RPMI8226 (cell line): Measurements from ENCODE around the gene CCDC187.

Source experiments
- DNase-seq: peaks from one replicate; pipeline ENCODE4 v3.0.0-alpha.2; 2015

CCDC187 gene

DNA sequence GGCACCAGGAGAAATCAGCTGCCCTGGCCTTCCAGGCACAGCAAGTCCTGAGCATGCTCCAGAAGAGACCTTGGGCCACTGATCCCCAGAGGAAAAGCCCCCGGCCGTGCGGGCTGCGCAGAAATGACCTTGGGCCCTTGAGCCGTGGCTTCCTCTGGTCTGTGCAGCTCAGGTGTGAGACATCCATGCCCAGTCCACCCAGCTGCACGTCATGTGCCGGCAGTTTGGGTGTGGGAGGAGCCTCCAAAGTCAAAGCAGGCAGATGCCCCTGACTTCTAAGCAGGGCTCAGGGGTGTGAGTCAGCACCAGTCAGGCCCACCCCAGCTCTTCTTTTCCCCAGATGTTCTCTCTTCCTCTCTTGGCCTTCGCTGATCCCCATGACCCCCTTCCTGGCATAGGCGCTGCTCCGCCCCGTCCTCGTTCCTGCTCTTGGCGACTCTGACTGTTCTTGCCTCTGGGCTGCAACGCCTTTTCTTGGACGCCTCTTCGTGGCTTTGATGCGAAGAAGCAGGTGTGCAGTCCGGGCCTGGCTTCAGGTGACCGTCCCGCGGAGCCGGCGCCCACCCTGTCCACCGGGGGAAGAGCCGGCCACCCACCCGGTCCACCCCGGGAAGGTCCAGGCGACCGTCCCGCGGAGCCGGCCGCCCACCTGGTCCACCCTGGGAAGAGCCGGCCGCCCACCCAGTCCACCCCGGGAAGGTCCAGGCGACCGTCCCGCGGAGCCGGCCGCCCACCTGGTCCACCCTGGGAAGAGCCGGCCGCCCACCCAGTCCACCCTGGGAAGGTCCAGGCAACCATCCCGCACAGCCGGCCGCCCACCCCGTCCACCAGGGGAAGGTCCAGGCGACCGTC lies 52.4 kb downstream of the CCDC187 start:
- DNase-seq: peak; percentile 80

DNA sequence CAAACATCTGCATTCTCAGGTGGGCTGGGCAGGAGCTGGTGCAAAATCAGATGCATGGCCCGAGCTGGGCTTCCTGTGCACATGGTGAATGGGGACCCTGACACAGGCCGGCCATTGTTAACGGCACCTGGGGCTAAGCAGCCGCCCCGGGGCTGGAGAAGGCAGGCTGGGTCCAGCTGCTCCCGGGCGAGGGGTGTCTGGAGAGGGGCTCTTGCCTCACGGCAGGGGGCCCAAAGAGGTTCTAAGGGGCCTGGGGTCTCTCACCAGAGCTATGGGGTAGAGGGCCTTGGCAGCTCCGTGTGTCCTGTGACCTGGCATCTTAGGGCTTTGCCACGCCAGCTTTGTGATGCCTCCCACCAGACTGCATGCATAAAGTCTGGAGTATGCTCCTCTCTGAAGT lies 53.2 kb downstream of the CCDC187 start:
- no peak for DNase-seq

DNA sequence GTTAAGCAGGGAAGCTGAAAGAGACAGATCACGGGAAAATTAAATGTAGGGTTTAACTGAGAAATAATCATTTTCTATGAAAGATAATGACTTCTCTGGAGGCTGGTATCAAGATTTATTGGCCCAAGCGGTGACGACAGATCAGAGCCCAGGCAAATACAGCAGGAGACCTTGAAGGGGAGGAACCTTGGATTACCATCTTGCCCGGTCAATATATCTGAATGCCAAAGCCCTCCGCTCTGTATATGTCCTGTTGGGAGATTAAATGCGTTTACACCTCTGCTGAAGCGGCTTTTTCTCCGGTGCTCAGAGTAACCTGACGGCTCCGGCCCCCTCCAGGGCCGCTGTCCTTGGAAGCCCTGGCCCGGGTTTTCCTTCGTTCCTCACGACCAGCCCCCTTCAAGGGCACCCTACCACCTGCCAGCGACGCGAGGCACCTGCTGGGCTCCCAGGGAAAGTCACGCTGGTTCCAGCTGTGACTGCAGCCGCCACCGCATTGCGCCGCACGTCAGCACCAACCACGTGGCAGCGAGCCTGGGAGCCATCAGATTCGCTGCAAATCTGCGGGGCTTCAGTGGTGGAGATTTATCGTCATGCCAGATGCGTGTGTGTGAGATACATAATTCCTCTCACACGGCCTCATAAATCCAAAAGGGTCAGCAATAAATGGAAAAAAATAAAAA lies 53.9 kb downstream of the CCDC187 start:
- no peak for DNase-seq

DNA sequence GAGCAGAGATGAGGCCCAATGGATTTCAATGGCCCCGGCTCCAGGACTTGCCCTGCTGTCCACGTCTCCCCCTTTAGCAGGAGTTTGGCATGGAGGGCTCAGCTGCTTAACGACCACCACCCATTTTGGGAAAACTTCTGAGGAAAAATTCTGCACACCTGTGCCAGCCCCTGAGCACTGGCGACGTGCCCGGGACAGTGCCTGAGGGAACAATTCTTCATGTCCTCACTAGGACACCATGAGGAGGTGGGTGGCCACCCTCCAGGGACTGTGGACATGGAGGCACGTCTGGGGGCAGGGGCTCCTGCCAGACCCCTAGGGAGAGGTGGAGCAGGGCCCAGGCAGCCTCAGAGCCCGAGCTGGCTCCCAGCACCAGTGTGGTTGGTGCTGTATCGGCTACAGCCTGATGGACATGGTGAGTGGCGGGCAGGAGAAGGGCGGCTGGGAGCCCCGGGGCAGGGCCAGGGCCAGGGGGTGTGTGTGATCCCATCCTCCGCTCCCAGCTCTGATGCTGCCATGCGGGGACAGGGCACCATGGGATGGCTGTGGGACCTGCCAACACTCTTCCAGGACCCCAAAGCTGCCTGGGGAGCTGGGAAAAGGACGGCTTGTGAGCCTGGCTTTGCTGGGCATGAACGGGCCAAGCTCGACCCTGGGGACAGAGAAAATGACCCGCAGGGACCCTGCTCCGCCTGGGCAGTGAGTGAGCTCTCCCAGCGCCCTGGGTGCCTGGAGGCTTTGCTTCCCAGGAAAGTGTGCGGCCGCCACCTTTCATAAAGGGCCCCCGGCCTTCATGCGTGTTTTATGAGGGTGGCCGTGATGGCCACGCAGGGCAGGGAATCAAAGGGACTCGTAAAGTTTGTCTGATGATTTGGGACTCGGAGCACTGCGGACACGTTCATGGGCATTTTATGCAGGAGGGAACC lies 54.7 kb downstream of the CCDC187 start:
- no peak for DNase-seq

DNA sequence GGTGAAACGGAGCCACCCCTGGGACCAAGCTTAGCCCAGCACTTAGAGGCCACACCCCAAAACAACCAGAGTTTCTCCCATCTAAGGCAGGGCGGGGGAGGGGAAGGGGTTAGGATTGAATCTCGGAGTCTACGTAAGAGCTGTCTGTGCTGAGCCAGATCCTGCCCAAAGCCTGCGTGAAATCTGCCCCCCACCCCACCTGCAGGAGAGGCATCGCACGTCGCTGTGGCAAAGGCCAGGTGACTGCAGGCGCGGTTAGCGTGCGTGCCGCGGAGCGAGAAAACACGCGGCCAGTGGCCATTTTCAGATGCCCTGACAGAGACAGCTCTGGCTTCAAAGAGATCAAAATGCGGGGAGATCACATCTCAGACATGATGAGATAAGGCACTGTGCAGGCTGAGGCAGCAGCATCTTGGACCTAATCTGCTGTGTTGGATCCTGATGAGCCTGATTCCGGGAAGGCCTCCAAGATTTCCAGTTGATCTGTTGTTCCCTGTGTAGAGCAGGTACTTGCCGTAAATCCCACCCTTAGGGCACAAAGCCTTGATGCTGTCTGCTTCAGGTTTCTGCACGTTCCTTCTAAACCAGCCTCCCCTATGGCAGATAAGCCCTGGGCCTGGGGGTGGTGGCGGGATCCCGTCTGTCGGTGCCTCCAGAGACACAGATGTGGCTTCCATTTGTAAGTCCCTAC lies 55.8 kb downstream of the CCDC187 start:
- DNase-seq: peak; percentile 2

DNA sequence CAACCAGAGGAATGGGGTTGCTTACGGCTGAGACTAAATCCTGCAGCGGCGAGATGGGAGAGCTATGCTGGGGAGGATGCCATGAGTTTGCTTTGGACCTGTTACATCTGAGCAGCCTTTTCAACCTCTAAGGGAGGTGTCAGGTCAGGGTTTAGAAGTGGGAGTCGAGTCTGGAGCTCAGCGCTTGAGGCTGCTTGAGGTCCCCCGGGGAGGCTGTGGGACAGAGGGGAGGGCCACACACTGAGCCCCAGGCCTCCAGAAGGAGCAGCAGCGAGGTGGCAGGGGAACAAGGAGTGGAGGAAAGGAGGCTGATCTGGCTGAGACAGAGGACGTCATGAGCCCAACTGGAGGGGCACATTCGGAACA lies 56.4 kb downstream of the CCDC187 start:
- peak; percentile 2 for DNase-seq

DNA sequence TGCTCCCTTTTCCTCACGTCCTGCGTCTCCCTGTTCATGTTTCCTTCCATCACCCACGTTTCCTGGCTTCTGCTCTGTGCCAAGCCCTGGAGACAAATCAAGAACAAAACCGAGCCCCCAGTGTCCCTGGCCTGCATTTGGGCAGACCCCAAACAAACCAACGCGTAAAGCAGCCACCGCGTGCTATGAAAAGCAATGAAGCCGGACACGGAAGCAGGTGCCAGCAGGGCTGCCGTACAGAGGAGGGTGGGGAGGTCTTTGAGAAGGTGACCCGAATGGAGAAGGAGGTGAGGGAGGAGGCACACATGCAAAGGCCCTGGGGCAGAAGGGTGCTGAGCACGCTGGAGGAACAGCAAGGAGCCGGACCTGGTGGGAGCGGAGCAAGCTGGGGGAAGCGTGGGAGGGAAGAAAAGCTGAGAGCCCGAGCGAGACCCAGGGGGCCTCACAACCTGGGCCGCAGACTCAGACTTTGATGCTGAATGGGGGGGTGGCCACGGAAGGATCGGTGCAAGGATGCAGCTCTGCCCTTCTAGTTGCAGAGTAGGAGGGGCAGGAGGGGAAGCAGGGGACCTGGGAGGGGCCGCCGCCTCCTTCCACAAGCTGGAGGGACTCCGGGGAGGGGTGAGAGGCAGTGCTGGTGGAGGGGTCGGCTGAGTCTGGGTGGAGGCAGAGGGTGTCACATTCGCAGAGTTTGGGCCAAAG lies 56.9 kb downstream of the CCDC187 start:
- DNase-seq: peak; percentile 2

DNA sequence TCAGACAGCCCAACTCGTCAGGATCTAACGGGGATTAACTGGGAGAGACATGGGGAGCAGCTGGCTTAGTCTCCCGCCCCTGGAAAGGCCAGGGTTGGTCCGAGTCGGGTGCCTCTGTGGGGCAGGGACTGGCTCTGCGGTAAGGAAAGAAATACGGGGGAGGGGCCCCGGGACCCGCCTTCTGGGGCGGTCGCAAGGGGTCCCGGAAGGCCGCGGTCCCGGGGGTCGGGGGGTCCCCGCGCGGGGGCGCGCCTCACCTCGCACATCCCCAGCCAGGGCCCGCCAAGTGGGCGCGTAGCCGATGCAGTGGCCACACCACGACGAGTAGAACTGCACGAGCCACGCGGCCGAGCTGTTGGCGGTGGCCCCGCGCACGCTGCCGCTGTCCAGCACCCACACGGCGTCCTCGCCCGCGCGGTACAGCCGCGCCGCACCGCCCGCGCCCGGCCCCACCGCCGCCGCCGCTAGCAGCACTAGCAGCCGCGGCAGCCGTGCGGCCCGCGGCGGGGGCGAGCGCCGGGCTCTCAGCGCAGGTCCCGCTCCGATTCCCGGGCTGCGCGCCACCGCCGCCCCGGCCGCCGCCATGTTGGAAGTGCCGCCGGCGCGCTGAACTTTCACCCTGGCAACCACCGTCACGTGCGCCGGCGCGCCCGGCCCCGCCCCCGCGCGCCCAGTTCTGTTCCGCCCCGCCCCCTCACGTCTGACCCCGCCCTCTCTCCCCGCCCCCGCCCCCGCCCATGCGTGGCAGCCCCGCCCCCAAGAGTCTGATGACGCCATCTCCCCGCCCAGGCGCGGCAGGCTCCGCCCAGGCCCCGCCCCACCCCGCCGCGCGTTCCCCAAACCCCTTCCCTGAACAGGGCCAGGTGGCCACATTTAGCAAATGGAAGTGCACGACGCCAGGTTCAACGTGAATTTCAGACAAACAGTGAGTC lies 58.4 kb downstream of the CCDC187 start, which contains the start of gene QSOX2:
Gene QSOX2, minus strand, starts transcription at position 594 of the 932 bp plus-strand sequence. Its CDS starts 9 bp downstream, at position 585.
- DNase-seq: peak; percentile 91

DNA sequence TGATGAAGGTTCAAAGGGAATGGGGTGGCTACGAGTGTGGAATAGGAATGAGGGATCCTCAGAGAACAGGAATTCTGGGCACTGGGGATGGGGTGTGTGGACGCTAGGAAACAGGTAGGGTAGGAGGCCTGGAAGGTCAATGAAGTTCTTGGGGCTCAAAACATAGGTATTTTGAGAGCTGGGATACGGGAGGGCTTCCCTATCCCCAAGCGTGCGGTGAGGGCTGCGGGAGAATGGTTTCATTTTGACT lies 59.0 kb downstream of the CCDC187 start:
- DNase-seq: no peak

DNA sequence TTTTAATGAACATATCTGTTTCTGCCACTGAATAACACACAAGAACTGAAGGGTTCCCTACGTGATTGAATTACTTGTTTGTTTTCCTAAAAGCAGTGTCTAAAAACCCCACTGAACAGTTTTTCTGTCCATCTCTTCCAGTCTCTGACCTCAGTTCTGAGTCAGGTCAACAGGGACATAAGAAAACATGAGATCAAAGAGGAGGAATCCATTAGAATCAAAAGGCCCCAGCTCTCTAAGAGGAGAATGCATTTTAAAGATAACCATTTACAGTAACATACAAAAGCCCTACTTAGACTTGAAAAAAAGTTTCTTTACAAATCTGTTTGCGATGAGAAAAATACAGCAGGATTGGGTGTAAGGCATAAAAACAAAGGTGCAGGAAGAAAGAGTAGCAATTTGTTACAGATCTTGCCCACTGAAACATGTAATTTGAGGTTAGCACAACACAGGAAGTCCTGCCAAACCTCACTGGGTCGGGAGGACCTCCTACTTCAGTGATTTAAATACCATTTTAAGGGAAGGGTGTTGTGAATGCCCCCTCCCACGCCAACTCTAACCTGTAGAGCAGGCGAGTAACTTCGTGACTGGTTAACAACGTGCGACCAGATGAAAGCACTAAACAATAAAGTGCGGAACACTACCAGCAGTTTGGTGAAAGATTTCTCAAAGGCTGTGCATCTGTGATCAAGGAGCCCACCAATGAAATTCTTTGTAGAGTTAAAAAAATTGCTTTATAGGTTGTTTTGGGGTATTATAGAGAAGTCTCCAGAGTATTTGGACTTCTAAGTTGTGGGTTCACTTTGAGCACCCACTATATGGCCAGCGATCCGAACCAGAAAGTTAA lies 59.5 kb downstream of the CCDC187 start:
- peak; percentile 2 for DNase-seq

DNA sequence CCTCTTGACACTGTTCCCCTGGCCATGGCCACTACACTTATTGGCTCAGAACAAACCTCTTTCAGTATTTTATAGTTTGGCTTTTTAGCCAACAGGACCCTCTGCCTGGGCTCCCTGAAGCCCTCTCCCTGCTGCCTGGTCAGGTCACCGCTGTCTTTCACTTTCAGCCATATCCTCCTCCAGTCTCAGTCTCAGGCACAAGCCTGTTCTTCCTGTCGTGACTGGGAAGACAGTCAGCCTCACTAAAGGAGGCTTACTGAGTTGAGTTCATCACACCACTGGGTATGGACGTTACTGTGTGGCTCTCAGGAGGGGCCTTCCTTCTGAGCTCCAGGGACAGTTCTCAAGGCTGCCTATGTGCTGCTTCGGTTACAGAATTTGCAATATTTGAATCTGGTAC lies 60.3 kb downstream of the CCDC187 start:
- no peak for DNase-seq

DNA sequence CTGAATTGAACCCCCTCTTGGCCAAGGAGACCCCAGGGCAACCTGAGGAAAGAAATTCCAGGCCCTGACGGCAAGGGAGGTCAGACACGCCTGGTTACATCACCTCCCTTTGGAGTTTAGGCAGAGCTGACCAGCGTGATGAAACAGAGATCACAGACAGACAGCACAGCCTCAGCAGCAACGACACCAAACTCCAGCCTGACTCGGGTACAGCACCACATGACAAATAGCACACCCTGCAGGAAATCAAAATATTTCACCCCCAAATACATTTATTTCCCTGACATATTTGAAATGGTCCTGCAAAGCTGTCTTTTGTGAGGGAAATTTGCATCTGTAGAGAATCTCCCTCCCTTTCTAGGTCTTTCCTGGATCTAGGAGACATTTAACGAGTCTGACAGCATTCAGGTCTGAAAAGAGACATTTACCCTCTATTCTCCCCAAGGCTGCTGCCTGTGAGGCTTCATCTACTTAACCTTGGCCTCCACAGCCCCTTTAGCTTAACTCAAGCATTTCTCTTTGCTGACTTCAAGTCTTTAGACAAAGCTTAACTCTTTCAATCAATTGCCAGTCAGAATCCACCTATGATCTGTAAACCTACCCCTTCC lies 60.9 kb downstream of the CCDC187 start:
- DNase-seq: peak; percentile 6

DNA sequence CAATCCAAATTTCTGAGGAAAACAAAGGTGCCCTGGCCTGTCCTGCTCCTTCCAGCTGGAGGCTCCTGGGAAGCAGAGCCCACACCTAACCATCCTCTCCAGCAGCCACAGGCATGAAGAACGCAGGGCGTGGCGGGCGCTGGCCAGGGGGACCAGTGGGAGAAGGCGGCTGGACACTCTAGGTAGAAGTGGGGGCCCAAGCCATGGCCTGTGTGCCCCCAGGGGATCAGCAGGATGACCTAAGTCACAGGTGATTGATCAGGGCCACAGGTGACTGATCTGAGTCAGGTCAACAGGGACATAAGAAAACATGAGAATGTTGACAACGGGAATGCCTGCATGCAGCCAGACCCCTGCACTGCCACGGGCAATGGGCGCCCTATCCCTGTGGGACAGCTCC lies 61.6 kb downstream of the CCDC187 start:
- no peak for DNase-seq

DNA sequence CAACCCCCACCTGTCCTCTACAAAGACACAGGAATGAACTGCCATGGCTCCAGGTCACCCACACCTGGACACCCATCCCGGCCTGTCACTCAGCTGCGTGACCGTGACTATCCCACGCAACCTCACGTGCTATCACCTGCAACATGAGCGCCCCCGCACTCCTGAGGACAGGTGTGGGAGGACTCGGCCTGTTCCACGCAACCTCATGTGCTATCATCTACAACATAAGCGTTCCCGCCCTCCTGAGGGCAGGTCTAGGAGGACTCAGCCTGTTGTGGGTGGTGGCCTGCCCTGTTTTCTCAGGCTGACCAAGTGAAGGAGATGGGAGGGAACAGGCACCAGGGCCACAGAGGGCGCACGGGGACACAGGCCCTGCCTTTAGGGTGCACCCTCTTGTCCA lies 62.4 kb downstream of the CCDC187 start:
- DNase-seq: no peak

DNA sequence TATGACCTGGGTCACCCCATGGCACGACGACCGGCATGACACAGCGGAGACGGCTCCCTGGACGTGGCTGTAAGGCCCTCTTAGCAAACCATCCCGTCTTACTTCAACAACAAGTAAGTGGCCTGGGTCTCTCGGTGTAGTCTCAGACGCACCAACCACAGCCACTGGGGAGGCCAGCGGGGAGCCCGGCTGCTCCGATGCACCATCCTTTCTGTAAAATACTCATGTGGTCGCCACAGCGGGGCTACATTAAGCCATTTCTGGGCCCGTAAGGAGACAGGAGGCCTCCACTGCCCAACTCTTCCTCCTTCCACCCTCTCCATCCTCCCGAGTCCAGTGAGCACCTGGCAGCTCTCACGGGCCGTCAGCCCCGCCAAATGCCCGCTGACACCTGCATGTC lies 63.0 kb downstream of the CCDC187 start:
- DNase-seq: no peak

DNA sequence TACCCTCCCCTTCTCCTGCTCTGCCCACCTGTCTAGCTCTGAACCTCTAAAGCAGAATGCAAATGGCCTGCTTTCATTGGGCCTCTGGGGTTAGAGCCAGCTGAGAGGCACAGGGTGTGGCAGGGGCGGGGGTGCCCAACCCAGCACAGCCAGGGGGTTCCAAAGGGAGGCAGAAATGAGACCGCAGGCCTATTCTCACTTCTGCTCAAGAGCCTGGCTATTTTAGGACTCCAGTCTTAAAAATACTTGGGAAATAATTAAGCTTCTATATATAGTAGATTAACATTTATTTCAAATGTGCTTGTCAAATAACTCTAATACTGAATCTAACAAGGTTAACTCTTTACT lies 63.9 kb downstream of the CCDC187 start:
- peak; percentile 76 for DNase-seq

DNA sequence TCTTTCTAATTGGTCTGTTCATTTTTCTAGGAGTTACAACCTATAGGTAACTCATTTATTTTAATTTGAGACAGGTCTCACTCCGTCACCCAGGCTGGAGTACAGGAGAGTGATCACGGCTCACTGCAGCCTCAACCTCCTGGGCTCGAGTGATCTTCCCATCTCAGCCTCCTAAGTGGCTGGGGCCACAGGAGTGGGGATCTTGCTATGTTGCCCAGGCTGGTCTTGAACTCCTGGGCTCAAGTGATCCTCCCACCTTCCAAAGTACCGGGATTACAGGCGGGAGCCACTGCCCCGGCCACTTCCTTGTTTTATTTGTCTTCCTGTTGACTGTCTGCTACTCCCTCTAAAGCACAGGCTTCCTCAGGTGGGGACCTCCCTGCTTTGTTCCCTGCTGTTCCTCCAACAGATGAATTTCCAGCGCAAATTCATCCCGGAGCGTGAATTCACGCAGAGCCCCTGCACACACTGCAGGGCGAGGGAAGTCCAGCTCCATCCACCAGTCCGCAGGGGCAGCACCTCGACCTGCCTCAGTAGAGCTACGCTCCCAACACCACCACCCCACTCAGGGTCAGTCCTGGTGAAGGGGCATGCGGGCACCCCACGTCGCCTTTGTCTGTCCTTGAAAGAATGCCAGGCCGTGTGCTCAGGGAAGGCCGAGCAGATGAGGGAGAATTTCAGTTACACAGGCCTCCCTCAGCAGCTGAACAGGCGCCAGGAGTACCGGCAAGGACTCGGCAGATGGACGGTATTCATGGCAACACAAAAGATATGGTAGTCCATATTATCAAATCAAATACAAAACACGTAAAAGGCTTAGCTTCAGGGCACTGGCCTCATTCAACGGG lies 64.5 kb downstream of the CCDC187 start:
- DNase-seq: no peak

DNA sequence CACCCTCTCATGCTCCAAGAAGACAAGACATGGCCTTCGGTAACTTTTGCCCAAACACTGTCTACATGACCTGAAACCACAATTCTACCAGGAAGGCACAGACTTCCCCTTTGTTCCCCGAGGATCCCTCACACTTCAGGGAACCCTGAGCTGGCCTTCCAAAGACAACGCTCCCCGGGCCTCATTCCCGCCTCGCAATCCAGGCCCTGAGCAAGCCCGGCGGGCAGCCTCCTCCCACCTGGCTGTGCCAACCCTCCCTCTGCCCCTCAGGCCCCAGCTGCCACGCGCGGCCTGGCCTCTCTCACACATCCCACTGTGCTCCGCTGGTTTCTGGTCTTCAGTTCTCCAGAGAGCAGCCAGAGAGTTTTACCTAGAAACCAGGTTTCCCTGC lies 65.6 kb downstream of the CCDC187 start:
- DNase-seq: no peak
